ENCODE data around the gene TMOD4. TPM values are rescaled to one million over a fixed set of nuclear protein-coding genes. Genes with fewer than 3 reads are reported as not detected.

The TMOD4 gene
- total RNA-seq, 1 donor from 2014 or later: 4.5 TPM

- intact Hi-C loops (cut with micrococcal nuclease): loop anchor here (1.0 to 2.0 kb wide), 9 partner anchors 11 to 448 kb away; partner anchors contain the start of genes GABPB2, GOLPH3L, LYSMD1 and MLLT11
These were observed 30.3 kb downstream of the TMOD4 start for GRCh38 chr1:151145304-151146071.

- intact Hi-C loops (cut with micrococcal nuclease): no loop called here
These were observed 31.1 kb downstream of the TMOD4 start for GRCh38 chr1:151144474-151145303.

- intact Hi-C loops (cut with micrococcal nuclease): no loop called here
These were observed 31.8 kb downstream of the TMOD4 start for GRCh38 chr1:151143986-151144385.

GRCh38 chr1:151143057-151143435, 32.7 kb downstream of the TMOD4 start:
- intact Hi-C loops (cut with micrococcal nuclease): no loop called here

- intact Hi-C loops (cut with micrococcal nuclease): no loop called here
These were observed 33.2 kb downstream of the TMOD4 start for GRCh38 chr1:151142411-151143056.

GRCh38 chr1:151137789-151138188, 38.0 kb downstream of the TMOD4 start:
- intact Hi-C loops (cut with micrococcal nuclease): no loop called here

- intact Hi-C loops (cut with micrococcal nuclease): no loop called here
These were observed 40.1 kb downstream of the TMOD4 start for GRCh38 chr1:151135433-151136385.

- intact Hi-C loops (cut with micrococcal nuclease): no loop called here
These were observed 40.8 kb downstream of the TMOD4 start for GRCh38 chr1:151134991-151135390.

- intact Hi-C loops (cut with micrococcal nuclease): no loop called here
These were observed 41.4 kb downstream of the TMOD4 start for GRCh38 chr1:151134396-151134795.

- intact Hi-C loops (cut with micrococcal nuclease): no loop called here
These were observed 42.6 kb downstream of the TMOD4 start for GRCh38 chr1:151133018-151133806.

- intact Hi-C loops (cut with micrococcal nuclease): no loop called here
These were observed 43.3 kb downstream of the TMOD4 start for GRCh38 chr1:151132335-151133017.

GRCh38 chr1:151131701-151132334, 44.0 kb downstream of the TMOD4 start:
- intact Hi-C loops (cut with micrococcal nuclease): loop anchor here (1.0 to 2.0 kb wide), 2 partner anchors 14 to 25 kb away; partner anchors contain the start of genes SEMA6C and TNFAIP8L2

GRCh38 chr1:151130987-151131586, 44.7 kb downstream of the TMOD4 start:
- intact Hi-C loops (cut with micrococcal nuclease): loop anchor here (1.0 to 2.0 kb wide), 2 partner anchors 15 to 26 kb away; partner anchors contain the start of genes SEMA6C and TNFAIP8L2

- intact Hi-C loops (cut with micrococcal nuclease): no loop called here
These were observed 47.0 kb downstream of the TMOD4 start for GRCh38 chr1:151128800-151129199.

GRCh38 chr1:151124763-151125403, 50.9 kb downstream of the TMOD4 start:
- intact Hi-C loops (cut with micrococcal nuclease): no loop called here

All from T-helper 1 cell treated with Interleukin-12 subunit alpha and Interleukin-12 subunit beta and Interleukin-4 antibody, amounts not matched to agents 30 ng/mL and 1 ng/mL, for 36 hours (primary cell).